ENCODE data around the gene ARMC2.
"Not testable (repeated sequence)": the region's sequence is repeated elsewhere in the genome, so short reads cannot be mapped to it uniquely, and the experiment has no call there.

Gene ARMC2

DNA sequence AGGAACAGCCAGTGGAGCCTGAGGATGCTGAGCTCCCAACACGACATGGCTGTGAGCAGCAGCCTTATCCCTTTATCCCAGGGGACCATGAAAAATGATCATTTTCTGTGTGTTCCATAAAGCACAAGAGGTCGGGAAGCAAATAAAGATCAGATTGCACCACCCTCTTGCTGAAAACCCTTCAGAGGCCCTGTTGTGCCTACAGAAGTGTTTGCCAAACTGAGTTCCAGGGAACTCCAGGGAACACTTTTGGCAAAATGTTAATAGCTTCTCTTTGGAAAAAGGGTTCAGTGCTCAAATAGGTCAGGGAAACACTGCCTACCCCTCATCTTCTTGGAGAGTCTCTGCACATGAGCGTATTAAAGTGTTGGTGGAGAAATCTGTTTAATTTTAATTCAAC lies 24.4 kb downstream of the ARMC2 start:
- DNase-seq, result no peak

DNA sequence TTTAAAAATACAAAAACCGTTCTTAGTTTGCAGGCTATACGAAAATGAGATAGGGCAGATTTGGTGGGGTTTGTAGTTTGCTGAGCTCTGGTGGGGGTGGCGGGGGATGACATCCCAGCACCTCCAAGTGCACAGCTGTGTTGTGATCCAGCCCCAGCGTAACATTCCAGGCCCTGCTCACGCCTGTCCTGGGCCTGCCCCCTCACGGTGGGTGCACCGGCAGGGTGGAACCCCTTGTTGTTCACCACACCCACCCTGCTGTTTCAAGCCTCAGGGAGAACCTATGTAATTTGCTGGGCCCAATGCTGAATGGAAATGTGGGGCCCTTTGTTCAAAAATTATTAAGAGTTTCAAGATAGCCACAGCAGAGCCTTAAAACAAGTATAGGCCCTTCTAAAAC lies 25.0 kb downstream of the ARMC2 start:
- DNase-seq, result no peak

DNA sequence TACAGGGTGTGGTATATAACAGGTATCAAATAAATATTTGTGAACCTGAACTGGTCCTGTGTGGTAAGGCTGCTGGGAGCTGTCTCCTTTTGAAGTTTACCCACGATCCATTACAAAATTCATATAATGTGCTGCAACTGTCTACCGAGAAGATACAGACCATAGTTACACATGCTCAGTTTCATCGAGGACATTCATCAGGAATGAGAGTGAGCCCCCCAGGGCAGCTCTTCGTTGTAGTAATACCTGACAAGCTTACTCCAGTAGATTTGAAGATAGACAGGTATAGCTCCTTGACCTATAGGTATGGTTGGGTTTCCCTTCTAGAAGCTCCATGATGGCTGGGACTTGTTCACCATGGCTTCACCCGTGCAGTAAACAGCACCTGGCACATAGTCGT lies 25.7 kb downstream of the ARMC2 start:
- no peak for DNase-seq

DNA sequence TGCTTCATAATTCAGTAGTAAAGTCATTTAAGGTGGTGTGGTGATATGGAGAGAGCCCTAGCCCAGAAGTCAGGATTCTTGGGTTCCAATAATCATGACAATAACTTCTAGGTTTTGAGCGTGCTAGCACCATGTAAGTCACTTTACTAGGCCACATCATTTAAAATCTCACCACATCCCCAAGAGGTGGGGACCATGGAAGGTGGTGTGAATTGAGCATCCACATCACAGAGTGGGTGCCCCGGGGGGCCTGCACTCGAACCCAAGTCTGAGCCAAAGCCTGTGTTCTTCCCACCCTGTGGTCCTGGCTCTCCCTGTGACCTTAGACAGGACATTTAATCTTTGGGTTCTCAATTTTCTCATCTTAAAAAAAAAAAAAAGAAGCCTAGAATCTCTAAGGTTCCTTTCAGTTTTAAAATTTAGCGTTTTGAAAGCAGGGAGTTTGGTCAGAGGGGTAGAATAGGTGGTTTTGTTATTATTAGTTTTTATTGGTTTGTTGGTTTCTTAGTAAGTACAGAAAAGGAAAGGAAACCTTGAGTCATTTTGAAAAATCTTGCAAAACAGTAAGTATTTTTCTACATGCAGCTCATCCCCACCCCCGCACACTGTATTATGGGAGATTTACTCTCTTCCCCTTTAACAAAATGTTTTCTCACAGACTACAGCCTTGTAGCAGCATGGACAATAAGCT lies 26.4 kb downstream of the ARMC2 start:
- DNase-seq, result no peak

DNA sequence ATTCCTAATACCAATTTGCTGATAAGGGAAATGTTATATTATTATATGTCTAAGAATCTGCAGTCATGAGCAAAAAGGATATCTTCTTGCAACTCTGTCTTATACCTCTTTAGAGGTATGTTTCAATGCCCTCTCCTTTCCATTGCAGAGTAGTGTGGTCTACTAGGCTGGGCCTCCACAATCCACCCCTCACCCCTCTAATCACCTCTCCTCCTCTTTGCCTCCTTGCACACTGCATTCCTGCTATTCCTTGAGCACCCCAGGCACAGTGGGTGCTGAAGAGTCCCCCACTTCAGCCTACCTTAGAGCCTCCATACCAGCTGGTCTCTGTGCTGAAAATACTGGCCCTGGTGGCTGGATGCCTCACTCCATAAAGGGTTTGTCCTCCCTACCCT lies 26.9 kb downstream of the ARMC2 start:
- DNase-seq, result no peak

DNA sequence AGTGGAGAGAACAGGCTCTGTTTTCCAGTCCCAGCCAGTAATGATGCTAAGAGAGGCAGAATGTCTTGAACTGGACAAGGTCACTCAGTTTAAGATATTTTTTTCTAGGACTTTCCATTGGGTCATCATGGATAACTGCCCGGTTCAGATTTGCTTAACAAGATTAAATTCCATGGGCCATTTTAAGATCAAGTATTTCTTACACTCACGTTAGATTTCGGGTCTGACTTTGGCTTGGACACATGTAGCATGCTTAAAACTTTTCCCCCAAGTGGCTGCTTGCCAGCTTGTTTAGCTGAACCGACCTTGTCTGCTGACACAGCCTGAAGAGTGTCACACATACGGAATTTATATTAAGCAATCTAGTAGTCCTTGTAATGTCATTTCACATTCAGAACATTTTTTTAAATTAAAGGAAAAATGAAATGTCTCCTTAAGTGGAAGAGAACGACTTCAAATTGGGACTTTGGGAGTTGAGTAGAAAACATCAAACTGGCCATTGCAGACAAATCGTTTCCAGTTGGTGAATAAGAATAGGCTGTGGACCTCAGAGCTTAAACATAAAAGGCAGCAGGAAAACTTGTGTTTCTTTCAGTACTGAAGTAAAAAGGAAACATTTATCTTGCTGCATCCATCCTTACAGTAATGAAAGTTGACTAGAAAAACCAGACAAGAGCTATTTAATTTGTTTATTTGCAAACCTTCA lies 29.0 kb downstream of the ARMC2 start:
- DNase-seq, result no peak

DNA sequence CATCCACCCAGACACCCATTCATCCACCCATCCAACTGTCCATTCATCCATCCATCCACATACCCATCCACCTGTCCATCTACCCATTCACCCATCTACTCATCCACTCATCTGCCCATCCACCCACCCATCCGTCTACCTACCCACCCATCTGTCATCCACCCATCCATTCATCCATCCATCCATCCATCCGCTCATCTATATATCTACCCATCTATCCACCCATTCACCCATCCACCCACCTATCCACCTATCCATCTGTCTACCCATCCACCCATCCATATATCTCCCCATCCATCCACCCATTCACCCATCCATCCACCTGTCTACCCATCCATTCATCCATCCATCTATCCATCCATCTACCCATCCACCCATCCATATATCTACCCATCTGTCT lies 30.7 kb downstream of the ARMC2 start:
- DNase-seq, result no peak

DNA sequence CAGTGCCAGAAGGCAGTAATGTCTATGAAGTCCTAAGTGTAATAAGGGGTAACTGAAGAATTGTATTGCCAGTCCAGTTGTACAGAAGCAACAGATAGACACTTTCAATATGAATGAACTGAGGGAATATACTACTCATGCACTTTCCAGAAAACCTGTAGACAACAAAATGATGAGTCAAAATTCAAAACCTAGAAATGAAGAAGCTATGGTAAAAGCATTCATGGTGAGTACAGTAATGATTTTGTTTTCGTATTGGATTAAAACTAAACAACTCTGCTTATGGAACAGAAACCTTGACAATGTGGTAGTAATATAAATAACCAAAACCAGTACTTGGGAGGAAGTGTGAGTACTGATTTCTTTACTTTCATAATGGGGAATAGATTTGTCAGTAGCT lies 35.0 kb downstream of the ARMC2 start:
- DNase-seq, result no peak

DNA sequence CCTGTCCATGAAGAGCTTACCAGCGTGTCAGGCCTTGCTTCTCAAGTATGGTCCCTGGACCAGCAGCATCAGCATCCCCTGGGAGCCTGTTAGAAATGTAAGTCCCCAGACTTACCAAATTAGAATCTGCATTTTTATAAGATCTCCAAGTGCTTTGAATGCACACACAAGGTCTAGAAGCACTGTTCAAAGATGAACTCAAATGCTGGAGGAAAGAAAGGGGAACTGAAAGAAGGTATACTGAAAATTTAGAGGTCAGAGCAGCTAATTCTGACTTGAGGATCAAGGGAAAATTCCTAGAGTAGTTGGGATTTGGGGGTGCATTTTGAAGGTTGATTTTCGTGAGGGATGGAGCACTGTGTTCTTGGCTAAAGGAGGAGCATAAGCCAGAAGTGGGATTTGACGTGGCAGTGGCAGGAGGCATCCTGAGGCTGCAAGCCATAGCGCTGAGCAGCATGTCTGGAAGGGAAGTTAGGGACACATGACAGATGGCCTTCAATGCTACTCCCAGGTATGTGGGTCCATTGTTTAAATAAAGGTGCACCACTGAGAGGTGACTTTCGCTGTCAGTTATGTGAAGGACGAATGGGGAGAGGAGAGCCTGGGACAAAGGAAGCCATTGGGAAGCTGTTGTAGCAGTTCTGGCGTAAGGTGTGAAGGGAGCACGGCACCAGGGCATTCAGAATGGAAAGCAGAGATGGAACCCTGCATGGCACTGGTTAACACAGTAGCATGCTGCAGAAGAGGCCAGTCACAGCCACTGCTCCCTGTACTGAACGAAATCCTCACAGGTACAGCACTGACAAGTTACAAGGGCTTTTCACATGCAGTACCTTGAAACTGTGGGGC lies 36.2 kb downstream of the ARMC2 start:
- no peak for DNase-seq

DNA sequence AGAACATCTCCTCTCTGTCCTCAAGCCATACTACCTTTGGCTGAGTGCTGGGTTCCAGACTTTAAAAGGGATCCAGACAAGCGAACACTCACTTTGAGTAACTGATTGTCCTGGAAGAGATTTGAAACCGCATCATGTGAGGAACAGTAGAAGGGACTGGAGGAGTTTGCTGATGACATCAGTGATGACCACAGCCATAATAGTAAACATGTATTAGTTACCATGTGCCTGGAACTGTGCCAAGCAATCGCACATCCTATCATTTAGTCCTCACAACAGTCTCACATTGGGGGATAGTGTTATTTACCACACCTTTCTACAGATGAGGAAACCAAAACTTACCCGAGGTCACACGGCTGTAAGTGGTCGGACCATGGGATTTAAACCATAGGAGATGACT lies 39.8 kb downstream of the ARMC2 start:
- DNase-seq, result no peak

DNA sequence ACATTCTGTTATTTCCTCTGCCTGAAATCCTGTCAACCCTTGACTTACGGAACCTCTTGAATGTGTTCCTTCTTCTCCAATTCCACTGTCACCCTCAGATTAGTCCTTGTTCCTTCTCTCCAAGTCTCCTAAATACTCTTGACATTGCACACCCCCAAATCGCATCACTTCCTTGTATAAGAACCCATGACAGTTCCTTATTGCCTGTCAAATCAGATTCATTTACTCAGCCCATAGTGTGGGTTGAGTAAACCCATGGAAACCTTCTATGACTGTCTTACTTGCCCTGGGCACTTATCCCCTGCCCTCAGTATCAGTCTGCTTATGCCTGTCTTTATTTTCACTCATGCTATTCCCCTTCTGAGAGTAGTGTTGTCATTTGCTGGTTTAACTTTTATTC lies 40.5 kb downstream of the ARMC2 start:
- no peak for DNase-seq

DNA sequence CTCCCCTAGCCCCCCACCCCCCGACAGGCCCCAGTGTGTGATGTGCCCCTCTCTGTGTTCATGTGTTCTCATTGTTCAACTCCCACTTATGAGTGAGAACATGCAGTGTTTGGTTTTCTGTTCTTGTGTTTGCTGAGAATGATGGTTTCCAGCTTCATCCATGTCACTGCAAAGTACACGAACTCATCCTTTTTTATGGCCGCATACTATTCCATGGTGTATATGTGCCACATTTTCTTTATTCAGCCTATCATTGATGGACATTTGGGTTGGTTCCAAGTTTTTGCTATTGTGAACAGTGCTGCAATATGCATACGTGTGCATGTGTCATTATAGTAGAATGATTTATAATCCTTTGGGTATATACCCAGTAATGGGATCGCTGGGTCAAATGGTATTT lies 42.7 kb downstream of the ARMC2 start:
- DNase-seq, result not testable (repeated sequence)

DNA sequence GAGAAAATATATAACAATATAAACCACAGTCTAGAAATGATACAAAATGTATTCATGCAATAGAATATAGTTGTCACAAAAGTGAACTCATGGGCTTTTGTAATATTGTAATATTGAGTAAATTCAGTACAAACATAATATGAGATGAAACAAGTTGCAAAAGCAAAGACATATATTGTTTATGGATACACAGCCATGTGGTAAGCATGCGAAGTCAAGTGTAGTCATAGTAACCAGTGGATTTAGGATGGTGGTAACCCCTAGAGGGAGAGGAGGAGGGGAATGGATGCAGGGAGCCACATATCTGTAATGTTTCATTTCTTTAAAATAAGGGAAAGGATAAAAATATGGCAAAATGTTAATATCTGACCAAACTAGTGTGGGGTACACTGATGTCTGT lies 47.3 kb downstream of the ARMC2 start:
- no peak for DNase-seq

DNA sequence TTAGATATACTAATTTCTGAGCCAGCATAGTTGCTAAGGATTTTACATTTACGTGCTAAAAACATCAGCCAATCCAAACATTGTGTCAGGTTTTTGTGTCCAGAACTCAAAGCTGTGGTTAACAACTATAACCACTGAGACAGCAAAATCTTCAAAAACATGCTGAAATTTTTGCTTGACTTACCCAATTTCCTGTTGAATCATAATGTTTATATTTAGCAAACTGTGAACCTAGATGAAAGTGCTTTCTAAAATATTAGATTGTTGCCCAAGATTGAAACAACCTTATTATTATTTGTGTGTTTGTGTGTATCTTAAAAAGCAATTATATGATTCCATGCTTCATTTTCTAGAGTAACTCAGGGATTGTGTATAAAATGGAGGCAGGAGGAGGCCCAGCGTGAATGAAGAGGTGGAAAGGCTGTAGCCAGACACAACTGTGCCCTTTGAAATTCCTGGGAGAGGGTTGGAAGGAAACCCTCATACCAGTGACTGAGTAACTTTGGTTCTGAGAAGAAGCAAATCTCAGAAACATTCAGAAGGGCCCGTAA lies 48.0 kb downstream of the ARMC2 start:
- DNase-seq, result no peak

DNA sequence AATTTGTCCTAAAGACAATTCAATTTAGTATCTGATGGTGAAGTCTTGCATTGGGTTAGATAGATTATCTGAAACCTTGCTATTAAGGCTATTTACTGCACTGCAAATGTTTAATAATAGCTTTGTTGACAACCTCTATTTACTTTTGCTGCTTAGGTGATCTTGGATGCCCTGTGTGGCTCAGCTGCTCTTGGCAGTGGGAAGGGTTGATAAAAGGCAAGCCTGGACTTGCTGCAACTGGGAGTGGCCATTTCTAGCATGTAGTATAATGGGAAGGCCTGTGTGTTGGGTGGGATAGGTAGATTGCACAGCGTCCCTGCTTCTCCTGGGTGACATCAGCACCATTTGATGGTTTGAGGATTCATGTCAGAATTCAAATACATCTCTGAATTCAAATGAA lies 49.1 kb downstream of the ARMC2 start:
- DNase-seq, result peak; percentile 77

DNA sequence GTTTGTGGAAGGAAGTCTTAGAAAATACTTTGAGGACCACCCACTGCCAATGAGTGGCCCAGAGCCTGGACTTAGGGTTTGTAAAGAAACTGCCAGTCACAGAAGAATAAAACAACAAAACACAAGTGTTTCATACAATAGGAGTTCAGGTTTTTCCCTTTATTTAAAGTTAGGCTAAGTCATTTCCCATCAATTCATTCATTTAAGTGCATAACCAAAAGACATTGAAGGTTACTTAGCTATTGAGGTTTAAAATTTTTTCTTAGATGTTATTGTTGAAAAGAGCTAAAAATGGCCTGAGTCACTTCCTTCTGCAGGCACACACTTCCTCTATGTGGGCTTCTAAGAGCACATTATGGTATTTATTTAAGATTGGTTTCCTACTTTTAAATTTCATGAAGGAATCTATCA lies 54.2 kb downstream of the ARMC2 start:
- no peak for DNase-seq

DNA sequence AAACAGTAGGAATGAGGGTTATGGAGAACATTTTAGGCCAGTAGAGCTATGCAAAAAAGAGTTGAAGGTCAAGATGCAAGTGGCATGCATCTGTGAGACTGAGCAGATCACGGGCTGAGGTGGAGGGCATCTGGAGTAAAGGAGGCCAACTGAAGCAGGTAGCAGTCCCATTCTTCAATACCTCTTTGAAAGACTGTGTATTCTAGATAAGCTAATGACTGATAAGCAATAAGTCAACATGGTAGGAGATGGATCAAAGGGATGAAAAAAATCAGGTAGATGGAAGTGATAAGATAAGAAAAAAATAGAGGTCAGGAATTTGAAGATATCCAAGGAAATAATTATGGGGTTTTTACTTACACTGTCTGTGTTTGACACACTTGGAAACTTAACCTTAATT lies 55.6 kb downstream of the ARMC2 start:
- no peak for DNase-seq

DNA sequence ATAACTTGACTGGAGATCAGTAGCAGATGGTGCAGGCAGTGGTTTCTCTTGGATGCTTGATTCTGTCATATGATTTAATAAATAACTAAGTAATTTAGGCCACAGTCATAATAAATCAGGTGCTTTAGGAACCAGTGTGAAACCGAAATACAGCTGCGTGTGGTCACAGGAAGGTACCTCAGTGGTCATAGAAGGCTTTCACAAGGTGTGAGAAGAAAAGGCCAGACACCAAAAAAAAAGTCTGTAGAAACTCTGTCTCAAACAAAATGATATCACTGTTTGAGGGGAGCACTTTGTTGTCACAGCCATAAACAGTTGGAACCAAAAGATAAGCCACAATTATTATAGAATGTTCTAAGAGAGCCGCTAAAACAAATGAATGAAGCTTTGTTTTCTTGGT lies 56.5 kb downstream of the ARMC2 start:
- DNase-seq, result peak; percentile 75

DNA sequence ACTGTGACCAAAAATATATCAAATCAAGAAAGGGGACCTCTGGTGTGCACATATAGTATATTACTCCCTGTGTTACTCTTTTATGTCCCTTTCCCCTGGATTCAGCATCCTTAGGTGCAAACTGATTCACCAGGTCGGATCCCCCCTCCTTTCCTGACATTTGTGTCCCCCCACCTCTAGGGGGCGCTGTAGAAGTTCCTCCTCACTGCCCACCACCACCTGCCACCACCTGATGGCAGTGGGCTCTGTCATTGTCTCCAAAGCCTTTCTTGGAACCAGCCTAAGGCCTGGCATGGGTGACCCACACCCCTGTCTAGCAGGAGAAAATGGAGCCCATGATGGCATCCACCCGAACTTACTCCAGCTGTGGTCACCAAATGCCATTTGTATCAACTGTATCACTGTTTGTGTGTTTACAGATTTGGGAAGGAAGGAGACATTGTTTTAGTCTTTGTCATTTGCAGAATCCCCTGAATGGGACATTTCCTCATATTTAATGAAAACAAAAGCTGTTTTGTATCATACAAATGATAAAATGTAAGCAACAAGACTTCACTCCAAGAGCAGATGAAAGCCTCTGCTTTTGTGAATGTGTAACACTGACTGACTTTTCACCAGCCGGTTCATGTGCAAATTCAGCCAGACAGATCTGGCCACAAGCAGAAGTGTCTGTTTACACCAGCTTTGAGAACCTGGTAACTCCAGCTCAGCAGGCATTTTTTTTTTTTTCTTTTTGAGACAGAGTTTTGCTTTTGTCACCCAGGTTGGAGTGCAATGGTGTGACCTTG lies 66.2 kb downstream of the ARMC2 start:
- DNase-seq, result peak; percentile 65

DNA sequence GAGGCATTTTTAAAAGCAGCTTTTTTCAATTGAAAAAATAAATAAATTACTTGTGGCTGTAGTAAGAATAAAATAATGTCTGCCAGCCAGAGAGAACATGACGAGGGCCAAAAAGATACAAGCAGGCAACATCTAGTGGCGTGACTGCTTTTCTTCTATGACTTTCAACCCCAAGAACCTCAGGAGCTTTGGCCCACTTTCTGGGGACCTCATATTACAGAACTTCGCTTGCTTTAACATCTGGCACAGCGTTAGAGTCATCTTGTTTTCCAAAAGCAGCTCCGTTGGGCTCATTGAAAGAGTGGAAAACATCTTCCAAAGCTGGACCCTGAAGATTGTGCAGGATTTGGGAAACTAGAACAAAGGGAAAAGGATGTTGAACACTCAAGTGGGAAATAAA lies 67.0 kb downstream of the ARMC2 start:
- DNase-seq, result no peak

DNA sequence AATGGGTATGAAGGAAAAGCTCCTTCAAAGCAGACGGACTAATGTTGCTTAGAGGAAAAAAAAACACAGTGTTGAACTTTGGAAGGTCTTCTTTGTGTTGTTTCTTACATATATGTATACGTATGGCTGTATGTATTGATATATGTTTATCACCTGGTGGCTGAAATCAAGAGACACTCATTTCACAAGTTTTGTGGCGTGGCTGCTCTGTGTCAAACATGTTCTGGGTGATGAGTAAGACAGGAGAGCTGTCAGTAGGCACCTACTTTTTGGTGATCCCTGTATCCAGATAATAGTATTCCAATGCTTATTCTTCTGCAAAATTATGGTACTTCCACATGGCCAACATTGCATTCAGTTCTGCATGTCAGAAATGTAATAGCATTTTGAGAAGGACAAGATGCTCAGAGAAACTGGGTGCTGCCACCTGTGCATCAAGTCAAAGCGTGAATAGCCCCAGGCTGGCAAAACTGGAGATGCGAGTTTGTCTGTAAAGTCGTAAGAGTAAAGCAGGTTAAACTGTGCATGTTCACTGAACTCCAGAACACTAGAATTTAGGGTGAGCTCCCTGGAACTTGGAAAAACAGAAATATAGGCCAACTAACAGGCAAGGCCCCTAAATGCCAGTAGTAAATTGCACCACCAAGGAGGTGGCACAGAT lies 67.9 kb downstream of the ARMC2 start:
- no peak for DNase-seq

DNA sequence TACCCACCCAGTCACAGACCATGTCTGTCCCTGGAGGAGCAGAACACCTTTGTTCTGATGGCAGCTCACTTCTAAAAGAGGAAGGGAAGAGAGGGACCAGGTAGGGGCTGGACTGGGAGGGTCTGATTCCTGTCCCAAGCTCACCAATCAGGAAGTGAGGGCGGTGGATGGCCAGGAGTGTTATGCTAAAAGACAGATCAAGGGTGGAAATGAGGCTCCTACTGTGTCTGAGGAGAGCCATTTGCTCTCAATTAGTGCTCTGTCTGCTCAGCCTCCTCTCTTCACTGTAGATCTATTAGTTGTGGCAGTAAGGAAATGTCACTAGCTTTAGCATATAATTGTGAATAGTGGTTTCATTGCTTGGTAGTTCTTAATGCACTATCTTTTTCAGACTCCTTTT lies 72.5 kb downstream of the ARMC2 start:
- DNase-seq, result no peak
